ENCODE measurements around the gene MESP1. TPM values are rescaled to one million over a fixed set of nuclear protein-coding genes. Genes with fewer than 3 reads are reported as not detected.
A peak's percentile ranks its signal among the peaks of the same experiment; 100 is the strongest.

MESP1 gene
- total and polyA plus RNA-seq, 2 of the 13 experiments (the other 11 are each of a cell fraction or from before 2014, with no cell fraction given) = not detected

- TF ChIP-seq NFAT5 (CRISPR knock-in tag; IDR thresholded peaks at IDR 0.05) (no peak), SOX6 (IDR thresholded peaks at IDR 0.05) (no peak), SOX6 (CRISPR knock-in tag; IDR thresholded peaks at IDR 0.05) (0 out of 2 replicates have a peak, but pooled peaks have one; percentile 17), RAD21 (CRISPR knock-in tag; IDR thresholded peaks at IDR 0.05) (peak; percentile 84), SALL1 (CRISPR knock-in tag; IDR thresholded peaks at IDR 0.05) (peak; percentile 12; the same call in 1 of the 2 replicates), SMC3 (IDR thresholded peaks at IDR 0.05; ENCODE audit: low read length) (peak; percentile 82), HNF1B (CRISPR knock-in tag; IDR thresholded peaks at IDR 0.05) (0 out of 2 replicates have a peak, but pooled peaks have one; percentile 20), JARID2 (CRISPR knock-in tag; IDR thresholded peaks at IDR 0.05; ENCODE audit: insufficient replicate concordance) (no peak), XRCC5 (optimal IDR thresholded peaks at IDR 0.05; ENCODE audit: low read length) (peak; percentile 38), TEAD3 (CRISPR knock-in tag; optimal IDR thresholded peaks at IDR 0.05; ENCODE audit: borderline replicate concordance) (peak; percentile 72), CTCF (CRISPR knock-in tag; IDR thresholded peaks at IDR 0.05) (peak; percentile 92), STAG1 (CRISPR knock-in tag; IDR thresholded peaks at IDR 0.05) (peak; percentile 97)
Observed at GRCh38 chr15:89740137-89740536, 10.9 kb downstream of the MESP1 start.

More at GRCh38 chr15:89740137-89740536, 10.9 kb downstream of the MESP1 start:
- intact Hi-C loops (cut with micrococcal nuclease; ENCODE audit: unreplicated experiment) (loop anchor here (1.0 to 2.0 kb wide), 3 partner anchors 135 to 231 kb away; no protein-coding TSS in a partner anchor), in situ Hi-C loops (cut with HindIII; ENCODE audit: extremely low pct_ligation_motif_present, low pct_unique_long_range_greater_than_20kb) (loop anchor here (25.0 kb wide), 1 partner anchor 347 kb away; no protein-coding TSS in a partner anchor)
- Histone ChIP-seq H3K4me2 (ENCODE audit: low read depth, low read length) (peak overlapping the region; percentile 48), H4K20me1 (ENCODE audit: insufficient read depth, low read length) (no peaks in the 10 kb centered on the region), H3K79me2 (ENCODE audit: insufficient read depth, low read length) (no peaks in the 10 kb centered on the region), H3K4me1 (ENCODE audit: insufficient read depth, low read length) (no peaks in the 10 kb centered on the region), H3K9ac (ENCODE audit: insufficient read depth, low read depth, low read length) (no peak overlapping the region), H3K9me3 (ENCODE audit: low read length) (no peaks in the 10 kb centered on the region), H3K27ac (ENCODE audit: extremely low read length, insufficient read depth, low read length) (no peak overlapping the region), H3K4me3 (replicated peaks in 1 of 3; ENCODE audit: insufficient read depth in 1 of 3, low read depth in 2 of 3, low read length in 3 of 3) (no peak overlapping the region), H2AFZ (ENCODE audit: low read length) (no peak overlapping the region), H3K36me3 (replicated peaks in 1 of 2; ENCODE audit: control insufficient read depth in 1 of 2, insufficient read depth in 2 of 2, low read length in 2 of 2) (no peaks in the 10 kb centered on the region), H3K27me3 (ENCODE audit: control insufficient read depth in 1 of 2, insufficient read depth in 2 of 2, low read length in 2 of 2) (peaks cover 2 to 39% of the 10 kb centered on the region in 2 experiments; a peak in 4 of 5 replicates)
- peak; percentile 72 for DNase-seq (ENCODE audit: low spot score)
- WGBS (ENCODE audit: low lambda C conversion rate) = 4% methylated on average over 3 of the region's 8 CpGs
- CTCF ChIA-PET (ENCODE audit: low intra/inter-chr PET ratio, low total read pairs) = interaction anchor here (1.0 to 3.1 kb wide), 3 partner anchors 133 to 148 kb away, joined by 5 to 26 read pairs (median 16); no protein-coding TSS in a partner anchor
- ATAC-seq = peak; percentile 88
- peak; percentile 94 for FAIRE-seq
- BruUV-seq (replicated peaks) = no TSS peak
- POLR2A ChIA-PET = interaction anchor here (1.5 kb wide), 1 partner anchor 11 kb away, joined by 3 read pairs; the partner anchor contains the start of gene MESP1

Measured in HepG2 (cell line).